ENCODE measurements around the gene ADAT2. TPM values are rescaled to one million over a fixed set of nuclear protein-coding genes. Genes with fewer than 3 reads are reported as not detected.

Gene ADAT2
- total and polyA plus RNA-seq, 3 donors from 2014 or later, result 3.6 to 5.7 (median 5.7) TPM

GRCh38 chr6:143405373-143406154 lies 44.9 kb downstream of the ADAT2 start:
- H3K36me3 ChIP-seq (ENCODE audit: low read depth, missing control alignments), result no peaks in the 10 kb centered on the region
- H3K4me1 ChIP-seq, result no peaks in the 10 kb centered on the region
- intact Hi-C loops (cut with DNase I; ENCODE audit: low total_unique reads), result no loop called here
- H3K9me3 ChIP-seq, result no peaks in the 10 kb centered on the region
- no peaks in the 10 kb centered on the region for H3K27me3 ChIP-seq
- no peak overlapping the region for H3K4me3 ChIP-seq
- DNase-seq, result no peak
- H3K27ac ChIP-seq, result no peak overlapping the region
- TF ChIP-seq, protein P1, sequence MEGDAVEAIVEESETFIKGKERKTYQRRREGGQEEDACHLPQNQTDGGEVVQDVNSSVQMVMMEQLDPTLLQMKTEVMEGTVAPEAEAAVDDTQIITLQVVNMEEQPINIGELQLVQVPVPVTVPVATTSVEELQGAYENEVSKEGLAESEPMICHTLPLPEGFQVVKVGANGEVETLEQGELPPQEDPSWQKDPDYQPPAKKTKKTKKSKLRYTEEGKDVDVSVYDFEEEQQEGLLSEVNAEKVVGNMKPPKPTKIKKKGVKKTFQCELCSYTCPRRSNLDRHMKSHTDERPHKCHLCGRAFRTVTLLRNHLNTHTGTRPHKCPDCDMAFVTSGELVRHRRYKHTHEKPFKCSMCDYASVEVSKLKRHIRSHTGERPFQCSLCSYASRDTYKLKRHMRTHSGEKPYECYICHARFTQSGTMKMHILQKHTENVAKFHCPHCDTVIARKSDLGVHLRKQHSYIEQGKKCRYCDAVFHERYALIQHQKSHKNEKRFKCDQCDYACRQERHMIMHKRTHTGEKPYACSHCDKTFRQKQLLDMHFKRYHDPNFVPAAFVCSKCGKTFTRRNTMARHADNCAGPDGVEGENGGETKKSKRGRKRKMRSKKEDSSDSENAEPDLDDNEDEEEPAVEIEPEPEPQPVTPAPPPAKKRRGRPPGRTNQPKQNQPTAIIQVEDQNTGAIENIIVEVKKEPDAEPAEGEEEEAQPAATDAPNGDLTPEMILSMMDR (IDR thresholded peaks at IDR 0.05), result no peak
- no peak for TF ChIP-seq POLR2A (IDR thresholded peaks at IDR 0.05)
- WGBS, 2 donors, result 50 to 51% methylated on average over 9 of the region's 9 CpGs

DNA sequence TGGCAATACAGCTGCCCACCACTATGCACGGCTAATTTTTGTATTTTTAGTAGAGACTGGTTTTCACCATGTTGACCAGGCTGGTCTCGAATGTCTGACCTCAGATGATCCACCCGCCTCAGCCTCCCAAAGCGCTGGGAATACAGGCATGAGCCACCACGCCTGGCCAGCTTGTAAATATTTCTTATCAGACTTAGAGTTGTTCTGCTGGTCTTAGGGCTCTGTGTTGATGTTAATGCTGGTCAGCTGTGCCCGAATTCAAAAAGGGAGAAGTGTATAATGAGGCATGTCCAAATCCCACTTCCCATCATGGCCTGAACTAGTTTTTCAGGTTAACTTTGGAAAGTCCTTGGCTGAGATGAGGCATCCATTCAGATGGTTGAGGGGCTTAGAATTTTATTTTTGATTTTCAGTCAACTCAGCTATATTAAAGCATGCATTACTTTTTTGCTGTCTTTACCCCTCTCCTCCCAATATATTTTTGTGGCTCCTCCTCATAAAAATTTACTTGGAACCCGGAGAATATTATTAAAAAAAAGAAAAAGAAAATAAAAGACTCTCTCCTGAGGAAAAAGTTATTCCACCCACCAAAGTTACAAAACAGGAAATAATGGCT lies 47.7 kb downstream of the ADAT2 start:
- Histone ChIP-seq H3K27ac (no peak overlapping the region), H3K27me3 (no peaks in the 10 kb centered on the region), H3K4me1 (no peaks in the 10 kb centered on the region), H3K36me3 (ENCODE audit: low read depth, missing control alignments) (no peaks in the 10 kb centered on the region), H3K9me3 (no peaks in the 10 kb centered on the region), H3K4me3 (no peak overlapping the region)
- intact Hi-C loops (cut with DNase I; ENCODE audit: low total_unique reads), result no loop called here
- no peak for DNase-seq
- no peak for TF ChIP-seq POLR2A (IDR thresholded peaks at IDR 0.05)
- TF ChIP-seq, protein P1 (IDR thresholded peaks at IDR 0.05), result no peak
- 84 to 93% methylated on average over 7 of the region's 7 CpGs for WGBS, 2 donors

GRCh38 chr6:143401636-143402370 lies 48.7 kb downstream of the ADAT2 start:
- no peaks in the 10 kb centered on the region for H3K27me3 ChIP-seq
- intact Hi-C loops (cut with DNase I; ENCODE audit: low total_unique reads), result no loop called here
- DNase-seq, result no peak
- H3K9me3 ChIP-seq, result no peaks in the 10 kb centered on the region
- no peak overlapping the region for H3K4me3 ChIP-seq
- H3K36me3 ChIP-seq (ENCODE audit: low read depth, missing control alignments), result no peaks in the 10 kb centered on the region
- H3K27ac ChIP-seq, result no peak overlapping the region
- WGBS, 2 donors, result 88 to 91% methylated on average over 5 of the region's 5 CpGs
- H3K4me1 ChIP-seq, result no peaks in the 10 kb centered on the region
- TF ChIP-seq, protein P1 (IDR thresholded peaks at IDR 0.05), result no peak
- TF ChIP-seq POLR2A (IDR thresholded peaks at IDR 0.05), result no peak

DNA sequence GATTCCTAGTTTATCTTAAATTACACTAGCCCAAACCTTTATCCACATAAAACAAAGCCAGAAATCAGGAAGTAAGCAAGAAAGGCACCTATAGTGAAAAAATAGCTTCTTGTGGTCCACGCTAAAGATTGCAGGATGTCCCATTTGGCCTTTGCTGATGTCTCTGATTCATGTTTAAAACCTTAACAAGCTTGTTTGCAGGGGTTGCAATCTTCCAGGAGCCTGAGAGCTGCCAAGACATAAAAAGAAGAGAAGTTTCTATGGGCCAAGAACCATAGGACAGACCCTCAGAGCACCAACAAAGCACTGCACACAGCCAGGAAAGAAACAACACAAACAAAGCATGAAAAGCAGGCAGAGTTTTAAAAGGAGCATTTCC lies 49.4 kb downstream of the ADAT2 start:
- Histone ChIP-seq H3K9me3 (no peaks in the 10 kb centered on the region), H3K36me3 (ENCODE audit: low read depth, missing control alignments) (no peaks in the 10 kb centered on the region), H3K4me3 (no peak overlapping the region), H3K27me3 (no peaks in the 10 kb centered on the region), H3K4me1 (no peaks in the 10 kb centered on the region), H3K27ac (no peak overlapping the region)
- intact Hi-C loops (cut with DNase I; ENCODE audit: low total_unique reads), result no loop called here
- DNase-seq, result no peak
- TF ChIP-seq POLR2A (IDR thresholded peaks at IDR 0.05), result no peak
- TF ChIP-seq, protein P1 (IDR thresholded peaks at IDR 0.05), result no peak
- 63 to 83% methylated on average over 1 of the region's 1 CpG for WGBS, 2 donors
